MM.1S (cell line): Measurements from ENCODE around the gene ZNF628.

Source experiments
- EZH2 ChIP-seq: fragments of 300-600 bp; sonication (generic); optimal IDR thresholded peaks from 2 replicates; pipeline ENCODE3; 2017; ENCODE audit warnings: low read depth, mild to moderate bottlenecking, antibody characterized with exemption, low read length, mixed read lengths
- EZH2phosphoT487 ChIP-seq: fragments of 300-600 bp; sonication (generic); IDR thresholded peaks from 2 replicates; pipeline ENCODE4 v1.6.1; 2018; ENCODE audit warnings: antibody characterized with exemption, low read length
- TF ChIP-seq, protein P1 (sequence below): fragments of 300-600 bp; sonication (generic); IDR thresholded peaks from 2 replicates; pipeline ENCODE4 v1.5.1; 2016; ENCODE audit warnings: antibody characterized with exemption, low read length, mixed read lengths

DNA sequence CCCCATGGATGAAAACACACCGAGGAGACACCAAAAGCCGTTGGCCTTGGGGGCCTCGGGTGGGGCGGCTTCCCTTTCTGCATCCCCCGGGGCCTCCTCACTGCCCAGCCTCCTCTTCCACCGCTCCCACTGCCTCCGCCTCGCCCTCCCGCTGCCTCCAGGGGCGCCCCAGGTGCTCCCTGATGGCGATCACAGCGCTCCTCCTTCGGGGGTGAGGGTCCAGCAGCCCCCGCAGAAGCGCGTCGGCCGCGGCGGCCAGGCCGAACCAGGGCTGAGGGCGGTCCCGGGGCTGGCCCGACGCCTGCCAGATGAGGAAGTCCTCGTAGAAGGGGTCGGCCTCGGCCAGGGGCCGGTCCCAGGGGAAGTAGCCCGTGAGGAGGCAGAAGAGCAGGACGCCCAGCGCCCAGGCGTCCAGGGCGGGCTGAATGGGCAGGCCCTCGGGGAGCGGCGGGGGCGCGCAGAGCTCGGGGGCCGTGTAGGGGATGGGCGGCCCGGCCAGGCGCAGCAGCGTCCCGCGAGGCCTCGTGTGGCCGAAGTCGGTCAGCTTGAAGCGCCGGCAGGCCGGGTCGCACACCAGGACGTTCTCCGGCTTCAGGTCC is 53.3 kb downstream of the ZNF628 start:
- TF ChIP-seq, protein P1, sequence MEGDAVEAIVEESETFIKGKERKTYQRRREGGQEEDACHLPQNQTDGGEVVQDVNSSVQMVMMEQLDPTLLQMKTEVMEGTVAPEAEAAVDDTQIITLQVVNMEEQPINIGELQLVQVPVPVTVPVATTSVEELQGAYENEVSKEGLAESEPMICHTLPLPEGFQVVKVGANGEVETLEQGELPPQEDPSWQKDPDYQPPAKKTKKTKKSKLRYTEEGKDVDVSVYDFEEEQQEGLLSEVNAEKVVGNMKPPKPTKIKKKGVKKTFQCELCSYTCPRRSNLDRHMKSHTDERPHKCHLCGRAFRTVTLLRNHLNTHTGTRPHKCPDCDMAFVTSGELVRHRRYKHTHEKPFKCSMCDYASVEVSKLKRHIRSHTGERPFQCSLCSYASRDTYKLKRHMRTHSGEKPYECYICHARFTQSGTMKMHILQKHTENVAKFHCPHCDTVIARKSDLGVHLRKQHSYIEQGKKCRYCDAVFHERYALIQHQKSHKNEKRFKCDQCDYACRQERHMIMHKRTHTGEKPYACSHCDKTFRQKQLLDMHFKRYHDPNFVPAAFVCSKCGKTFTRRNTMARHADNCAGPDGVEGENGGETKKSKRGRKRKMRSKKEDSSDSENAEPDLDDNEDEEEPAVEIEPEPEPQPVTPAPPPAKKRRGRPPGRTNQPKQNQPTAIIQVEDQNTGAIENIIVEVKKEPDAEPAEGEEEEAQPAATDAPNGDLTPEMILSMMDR, result no peak
- TF ChIP-seq EZH2, result no peak
- no peak for TF ChIP-seq EZH2phosphoT487
